ENCODE results near the gene ARPC3.

The ARPC3 gene

GRCh38 chr12:110451263-110451662, 1.1 kb upstream of the ARPC3 start:
- no peaks in the 10 kb centered on the region for H3K27me3 ChIP-seq (ENCODE audit: low read length)
- H3K36me3 ChIP-seq (ENCODE audit: low read length), result peaks cover 19% of the 10 kb centered on the region; the same call in 1 of the 2 replicates
- peak overlapping the region; percentile 76 for H3K27ac ChIP-seq (ENCODE audit: low read depth, low read length)

GRCh38 chr12:110444455-110444854, 5.7 kb downstream of the ARPC3 start:
- no peak overlapping the region for H3K9ac ChIP-seq (ENCODE audit: low read length)
- no peak overlapping the region for H3K27ac ChIP-seq (ENCODE audit: low read depth, low read length)
- H3F3A ChIP-seq (ENCODE audit: insufficient read depth), result 0 out of 2 replicates have a peak, but pooled peaks cover 4% of the 10 kb centered on the region
- no peak overlapping the region for H2AFZ ChIP-seq (ENCODE audit: low read depth, low read length, severe bottlenecking)
- H3K9me3 ChIP-seq (ENCODE audit: insufficient read depth, low read length), result no peaks in the 10 kb centered on the region
- H3K79me2 ChIP-seq (ENCODE audit: insufficient read depth, low read length), result peaks cover 66% of the 10 kb centered on the region
- H3K9me2 ChIP-seq (replicated peaks; ENCODE audit: insufficient read depth, low read length), result no peaks in the 10 kb centered on the region
- no peak for TF ChIP-seq EZH2phosphoT487 (conservative IDR thresholded peaks at IDR 0.05; ENCODE audit: low read length)
- TF ChIP-seq CTCF (IDR thresholded peaks at IDR 0.05; ENCODE audit: insufficient read depth, low read length, poor library complexity, severe bottlenecking), result no peak
- H3K27me3 ChIP-seq (ENCODE audit: low read length), result no peaks in the 10 kb centered on the region
- H3K4me2 ChIP-seq (ENCODE audit: low read depth, low read length, poor library complexity, severe bottlenecking), result no peak overlapping the region
- peaks cover 35% of the 10 kb centered on the region for H3K36me3 ChIP-seq (ENCODE audit: low read length)
- H3K4me3 ChIP-seq (ENCODE audit: insufficient read depth, low read length, poor library complexity, severe bottlenecking), result no peak overlapping the region
- H4K20me1 ChIP-seq (ENCODE audit: low read depth, low read length), result peaks cover 12% of the 10 kb centered on the region; the same call in 1 of the 2 replicates

More at GRCh38 chr12:110451263-110451662, 1.1 kb upstream of the ARPC3 start:
- Histone ChIP-seq H3K4me3 (ENCODE audit: insufficient read depth, low read length, poor library complexity, severe bottlenecking) (no peak overlapping the region), H4K20me1 (ENCODE audit: low read depth, low read length) (peaks cover 8% of the 10 kb centered on the region; the same call in 1 of the 2 replicates), H3K9me2 (replicated peaks; ENCODE audit: insufficient read depth, low read length) (no peaks in the 10 kb centered on the region), H3K9ac (ENCODE audit: low read length) (no peak overlapping the region), H3K9me3 (ENCODE audit: insufficient read depth, low read length) (no peaks in the 10 kb centered on the region), H3K4me2 (ENCODE audit: low read depth, low read length, poor library complexity, severe bottlenecking) (no peak overlapping the region), H2AFZ (ENCODE audit: low read depth, low read length, severe bottlenecking) (no peak overlapping the region), H3K79me2 (ENCODE audit: insufficient read depth, low read length) (peaks cover 39% of the 10 kb centered on the region), H3F3A (ENCODE audit: insufficient read depth) (peaks cover 36% of the 10 kb centered on the region)
- TF ChIP-seq CTCF (IDR thresholded peaks at IDR 0.05; ENCODE audit: insufficient read depth, low read length, poor library complexity, severe bottlenecking) (no peak), EZH2phosphoT487 (conservative IDR thresholded peaks at IDR 0.05; ENCODE audit: low read length) (no peak)

GRCh38 chr12:110436231-110436630, 13.9 kb downstream of the ARPC3 start:
- Histone ChIP-seq H3K27me3 (ENCODE audit: low read length) (no peaks in the 10 kb centered on the region), H3K27ac (ENCODE audit: low read depth, low read length) (no peak overlapping the region), H4K20me1 (ENCODE audit: low read depth, low read length) (no peaks in the 10 kb centered on the region), H3K4me2 (ENCODE audit: low read depth, low read length, poor library complexity, severe bottlenecking) (no peak overlapping the region), H3K9me3 (ENCODE audit: insufficient read depth, low read length) (no peaks in the 10 kb centered on the region), H2AFZ (ENCODE audit: low read depth, low read length, severe bottlenecking) (no peak overlapping the region), H3F3A (ENCODE audit: insufficient read depth) (peaks cover 36% of the 10 kb centered on the region), H3K4me3 (ENCODE audit: insufficient read depth, low read length, poor library complexity, severe bottlenecking) (no peak overlapping the region), H3K79me2 (ENCODE audit: insufficient read depth, low read length) (0 out of 2 replicates have a peak, but pooled peaks cover 4% of the 10 kb centered on the region), H3K9me2 (replicated peaks; ENCODE audit: insufficient read depth, low read length) (no peaks in the 10 kb centered on the region), H3K9ac (ENCODE audit: low read length) (no peak overlapping the region), H3K36me3 (ENCODE audit: low read length) (peaks cover 18% of the 10 kb centered on the region; the same call in 1 of the 2 replicates)
- TF ChIP-seq CTCF (IDR thresholded peaks at IDR 0.05; ENCODE audit: insufficient read depth, low read length, poor library complexity, severe bottlenecking), result no peak
- TF ChIP-seq EZH2phosphoT487 (conservative IDR thresholded peaks at IDR 0.05; ENCODE audit: low read length), result no peak
